Jurkat, Clone E6-1 (cell line): Measurements from ENCODE around the gene SLCO2A1.

Experiments used
- DNase-seq: peaks from one replicate; pipeline ENCODE4 v3.0.0-alpha.2; 2011; ENCODE audit warnings: low read depth, low spot score
- H3K4me3 ChIP-seq: 2 replicates; pipeline ENCODE4 v1.5.1; 2011; ENCODE audit warnings: mild to moderate bottlenecking, low read length, control low read depth, moderate library complexity

Gene SLCO2A1

GRCh38 chr3:133893683-133894352, 135.9 kb downstream of the SLCO2A1 start:
- no peak overlapping the region for H3K4me3 ChIP-seq
- DNase-seq, result no peak

GRCh38 chr3:133892541-133893231, 137.0 kb downstream of the SLCO2A1 start:
- DNase-seq, result no peak
- no peak overlapping the region for H3K4me3 ChIP-seq

- H3K4me3 ChIP-seq, result no peak overlapping the region
- DNase-seq, result no peak
Observed at GRCh38 chr3:133891662-133892378, 137.9 kb downstream of the SLCO2A1 start.

GRCh38 chr3:133890972-133891644, 138.6 kb downstream of the SLCO2A1 start:
- no peak overlapping the region for H3K4me3 ChIP-seq

DNA sequence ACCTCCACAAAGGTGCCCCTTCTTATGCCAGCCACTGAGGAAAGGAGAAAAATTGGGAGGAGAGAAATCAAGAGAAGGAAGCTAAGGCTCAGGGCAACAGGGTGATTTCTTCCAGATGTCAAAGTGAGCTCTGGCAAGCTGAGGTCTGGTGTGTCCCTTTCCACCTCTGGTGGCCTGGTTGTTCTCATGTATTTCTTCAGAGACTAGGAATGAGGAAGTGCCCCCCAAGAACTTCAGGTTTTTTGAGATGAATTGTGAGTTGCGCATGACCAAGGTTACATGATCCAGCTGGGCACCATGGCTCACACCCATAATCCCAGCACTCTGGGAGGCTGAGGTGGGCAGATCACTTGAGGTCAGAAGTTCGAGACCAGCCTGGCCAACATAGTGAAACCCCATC, 139.7 kb downstream of the SLCO2A1 start:
- no peak for DNase-seq
- no peak overlapping the region for H3K4me3 ChIP-seq

More at GRCh38 chr3:133890972-133891644, 138.6 kb downstream of the SLCO2A1 start:
- DNase-seq, result no peak

DNA sequence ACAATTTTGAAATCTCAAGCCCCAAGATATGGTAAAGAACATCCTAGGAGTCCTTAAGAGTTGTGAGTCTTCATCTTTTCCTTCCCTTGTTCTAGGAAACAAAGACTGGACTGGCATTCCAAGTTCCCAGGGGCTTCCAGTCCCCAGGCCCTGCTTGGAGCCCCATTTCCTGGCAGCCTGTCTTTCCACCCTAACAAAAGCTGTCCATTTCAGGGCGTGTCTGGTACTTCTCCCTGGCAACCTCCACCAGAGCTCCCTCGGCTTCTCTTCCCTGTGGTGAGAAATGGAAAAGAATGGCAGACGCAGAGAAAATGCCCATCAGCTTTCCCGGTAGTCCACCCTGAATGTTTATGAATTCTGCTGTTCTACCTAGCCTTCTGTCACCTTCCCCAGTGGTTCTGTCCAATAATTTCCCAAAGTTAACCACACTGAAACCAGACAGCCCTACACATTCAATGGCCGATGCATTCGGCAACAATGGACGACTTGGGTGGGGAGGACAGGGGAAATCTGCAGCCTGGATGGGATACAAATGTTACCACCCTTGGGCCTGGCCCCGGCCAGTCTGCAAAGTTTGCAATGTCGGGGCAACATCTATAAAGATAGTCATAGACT, 140.9 kb downstream of the SLCO2A1 start:
- no peak for DNase-seq

GRCh38 chr3:133887803-133888703, 141.7 kb downstream of the SLCO2A1 start:
- no peak for DNase-seq
- H3K4me3 ChIP-seq, result no peak overlapping the region

More for the DNA sequence above, 140.9 kb downstream of the SLCO2A1 start:
- H3K4me3 ChIP-seq, result no peak overlapping the region

DNA sequence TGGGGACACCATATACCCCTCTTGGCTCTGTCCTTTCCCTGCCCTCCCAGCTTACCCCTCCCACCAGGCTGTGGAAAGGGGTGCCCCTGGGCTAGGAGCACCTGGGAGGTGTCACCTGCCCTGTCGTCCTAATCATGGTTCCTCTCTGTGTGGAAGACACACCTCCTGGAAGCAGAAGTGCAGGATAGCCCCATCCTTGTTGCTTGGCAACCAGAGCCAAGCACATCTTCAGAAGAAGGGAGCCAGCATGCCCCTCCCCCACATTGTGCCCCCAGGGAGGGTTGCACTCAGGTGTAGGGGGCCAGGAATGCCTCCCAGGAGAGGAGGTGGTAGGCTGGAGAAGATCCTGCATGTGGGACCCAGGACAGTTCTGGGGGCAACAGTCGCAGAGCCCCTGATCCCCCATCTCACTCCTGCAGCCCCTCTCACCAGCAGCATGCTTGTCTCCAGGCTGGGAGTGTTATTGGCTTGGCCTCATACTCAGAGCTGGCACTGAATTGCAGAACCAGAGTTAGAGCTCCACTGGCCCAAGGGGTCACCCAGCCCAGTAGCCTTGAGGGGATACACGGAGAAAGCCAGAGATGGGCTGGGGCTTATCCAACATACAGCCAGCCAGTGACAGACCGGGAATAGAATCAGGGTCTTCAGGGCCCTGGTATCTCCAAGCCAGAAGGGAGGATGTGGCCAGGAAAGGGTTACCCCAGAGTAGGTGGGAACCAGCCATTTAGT, 142.5 kb downstream of the SLCO2A1 start:
- no peak overlapping the region for H3K4me3 ChIP-seq
- DNase-seq, result no peak

DNA sequence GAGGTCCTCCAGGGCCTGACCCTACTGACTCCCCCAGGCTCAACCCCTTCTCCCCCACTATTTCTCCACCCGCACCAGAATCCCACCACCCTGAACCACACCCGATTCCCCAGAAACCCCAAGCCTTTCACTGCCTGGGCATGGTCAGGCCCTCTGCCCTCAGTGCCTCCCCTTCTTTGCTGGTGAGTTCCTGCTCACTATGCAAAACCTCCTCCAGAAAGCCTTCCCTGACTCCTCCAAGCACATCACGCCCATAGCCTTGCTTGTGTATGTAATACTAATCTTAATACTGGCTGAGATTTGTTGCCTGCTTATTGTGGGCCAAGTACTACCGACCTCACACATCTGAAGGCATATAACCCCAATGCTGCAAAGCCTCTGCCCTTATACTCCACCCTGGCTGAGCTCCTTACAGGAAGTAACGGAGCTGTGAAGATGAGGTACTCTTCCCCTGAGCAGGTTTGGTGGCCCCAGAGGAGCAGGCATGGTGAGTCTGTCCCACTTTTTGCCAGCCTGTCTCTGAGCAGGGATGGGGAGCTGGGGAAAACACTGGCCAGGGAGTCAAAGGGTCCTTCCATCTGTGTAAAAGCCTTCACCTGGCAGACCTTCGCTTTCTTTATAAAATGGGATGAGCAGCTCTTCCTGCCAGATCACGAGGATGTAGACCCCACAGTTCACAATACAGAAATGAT, 143.5 kb downstream of the SLCO2A1 start:
- no peak overlapping the region for H3K4me3 ChIP-seq
- DNase-seq, result no peak

- no peak overlapping the region for H3K4me3 ChIP-seq
- DNase-seq, result no peak
Observed at GRCh38 chr3:133884887-133885711, 144.6 kb downstream of the SLCO2A1 start.

GRCh38 chr3:133884054-133884886, 145.5 kb downstream of the SLCO2A1 start:
- DNase-seq, result no peak
- H3K4me3 ChIP-seq, result no peak overlapping the region

- no peak overlapping the region for H3K4me3 ChIP-seq
- DNase-seq, result no peak
Observed at GRCh38 chr3:133883641-133884040, 146.1 kb downstream of the SLCO2A1 start.

DNA sequence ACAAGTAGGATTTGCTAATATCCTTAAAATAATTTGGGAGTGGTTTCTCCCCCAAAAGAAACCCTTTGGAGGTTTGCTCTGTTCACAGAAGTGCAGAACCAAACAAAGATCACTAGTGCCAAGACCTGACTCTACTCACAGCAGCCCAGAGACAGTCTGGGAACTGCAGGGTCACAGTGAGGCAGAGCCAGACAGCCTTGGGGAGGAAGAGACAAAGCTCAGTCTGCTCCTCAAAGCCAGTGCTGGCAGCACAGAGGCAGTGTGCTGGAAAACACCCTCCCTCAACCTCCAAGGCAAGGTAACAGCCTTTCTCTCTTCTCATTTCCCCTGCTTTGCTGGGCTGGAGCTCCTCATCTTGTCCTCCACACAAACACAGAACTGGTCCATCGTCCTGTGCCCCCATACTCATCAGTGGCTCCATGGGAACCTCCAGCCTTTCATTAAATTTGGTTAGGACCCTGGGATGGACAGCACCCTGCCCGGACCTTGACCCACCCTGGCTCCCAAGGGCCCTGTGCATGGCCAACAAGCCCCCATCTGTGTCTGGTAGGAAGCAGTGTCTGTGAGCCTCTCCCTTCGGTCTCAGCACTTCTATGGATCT, 146.6 kb downstream of the SLCO2A1 start:
- DNase-seq, result no peak
- no peak overlapping the region for H3K4me3 ChIP-seq

DNA sequence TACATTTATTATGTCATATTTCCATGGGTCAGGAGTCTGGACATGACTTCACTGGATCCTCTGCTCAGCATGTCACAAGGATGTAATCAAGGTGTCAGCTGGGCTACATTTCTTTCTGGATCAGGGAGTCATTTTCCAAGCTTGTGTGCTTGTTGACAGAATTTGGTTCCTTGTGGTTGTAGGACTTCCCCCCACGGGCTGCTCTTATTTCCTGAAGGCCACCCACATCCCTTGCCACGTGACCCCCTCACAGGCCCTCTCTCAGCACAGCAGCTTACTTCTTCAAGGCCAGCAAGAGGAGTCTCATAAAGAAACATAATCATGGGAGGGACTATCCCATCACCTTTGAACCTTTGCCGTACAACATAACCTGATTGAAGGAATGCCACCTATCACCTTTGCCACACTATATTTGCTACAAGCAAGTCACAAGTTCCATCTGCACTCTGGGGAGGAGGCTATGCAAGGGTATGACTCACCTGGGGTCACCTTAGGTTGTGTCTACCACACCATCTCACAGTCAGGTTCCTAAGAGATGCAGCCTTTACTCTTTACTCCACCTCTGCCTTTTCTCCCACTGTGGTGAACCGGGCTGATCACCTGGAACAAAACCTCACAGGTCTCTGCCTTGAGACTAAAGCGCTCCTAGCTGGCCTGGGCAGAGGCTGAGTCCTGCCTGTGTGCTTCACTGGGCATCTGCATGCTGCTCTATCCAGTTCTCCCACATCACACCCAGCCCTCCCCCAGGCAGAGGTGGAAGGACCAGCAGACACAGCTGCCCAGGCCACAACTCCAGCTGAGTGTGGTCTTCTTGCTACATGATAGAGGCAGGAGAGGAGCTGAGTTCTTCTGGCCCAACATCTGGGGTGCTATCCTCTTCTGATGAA, 147.5 kb downstream of the SLCO2A1 start:
- no peak overlapping the region for H3K4me3 ChIP-seq
- DNase-seq, result no peak
